Neural progenitor cell (in vitro differentiated cells): Measurements from ENCODE around the gene PRF1. TPM values are rescaled to one million over a fixed set of nuclear protein-coding genes. Genes with fewer than 3 reads are reported as not detected.

ENCODE experiments used
- DNase-seq: peaks from one replicate; pipeline ENCODE4 v3.0.0-alpha.2; 2016; ENCODE audit warnings: low spot score
- H2AFZ ChIP-seq: fragments of 200-600 bp; sonication (generic); replicated peaks from 2 replicates; pipeline ENCODE4 v1.6.1; 2016; ENCODE audit warnings: antibody characterized with exemption
- H3F3A ChIP-seq: fragments of 200-600 bp; sonication (generic); 2 replicates; pipeline ENCODE4 v1.6.1; 2016; ENCODE audit warnings: antibody characterized with exemption, low read depth
- H3K27ac ChIP-seq: fragments of 200-600 bp; sonication (generic); 2 replicates; pipeline ENCODE4 v1.5.1; 2016; ENCODE audit warnings: mild to moderate bottlenecking
- H3K27me3 ChIP-seq: fragments of 200-600 bp; sonication (generic); 2 replicates; pipeline ENCODE4 v1.6.1; 2016; ENCODE audit warnings: mild to moderate bottlenecking, moderate library complexity
- H3K36me3 ChIP-seq: fragments of 200-600 bp; sonication (generic); 2 replicates; pipeline ENCODE4 v1.5.1; 2016
- H3K4me1 ChIP-seq: fragments of 200-600 bp; sonication (generic); 2 replicates; pipeline ENCODE4 v1.6.1; 2016; ENCODE audit warnings: mixed run types
- H3K4me2 ChIP-seq: fragments of 200-600 bp; sonication (generic); 2 replicates; pipeline ENCODE4 v1.6.1; 2016
- H3K4me3 ChIP-seq: fragments of 200-600 bp; sonication (generic); 2 replicates; pipeline ENCODE4 v1.5.1; 2016
- H3K79me2 ChIP-seq: fragments of 200-600 bp; sonication (generic); 2 replicates; pipeline ENCODE4 v1.6.1; 2016; ENCODE audit warnings: low read depth
- H3K9ac ChIP-seq: fragments of 200-600 bp; sonication (generic); 2 replicates; pipeline ENCODE4 v1.6.1; 2016
- H3K9me3 ChIP-seq: fragments of 200-600 bp; sonication (generic); 2 replicates; pipeline ENCODE4 v1.5.1; 2016; ENCODE audit warnings: low read depth
- H4K20me1 ChIP-seq: fragments of 200-600 bp; sonication (generic); 2 replicates; pipeline ENCODE4 v1.6.1; 2016; ENCODE audit warnings: low read depth
- H3K27ac Mint-ChIP-seq: 3 replicates; pipeline ENCODE4 v1.8.0; 2021; ENCODE audit warnings: mixed read lengths
- H3K27me3 Mint-ChIP-seq: 2 replicates; pipeline ENCODE4 v1.8.0; 2022; ENCODE audit warnings: low read depth, mild to moderate bottlenecking, inconsistent platforms, moderate library complexity, mixed read lengths; ENCODE audit not compliant: insufficient read depth
- H3K36me3 Mint-ChIP-seq: 3 replicates; pipeline ENCODE4 v1.8.0; 2021; ENCODE audit warnings: mixed read lengths
- H3K4me1 Mint-ChIP-seq: 3 replicates; pipeline ENCODE4 v1.8.0; 2021; ENCODE audit warnings: mixed read lengths
- H3K4me3 Mint-ChIP-seq: 3 replicates; pipeline ENCODE4 v1.8.0; 2021; ENCODE audit warnings: mild to moderate bottlenecking, moderate library complexity, mixed read lengths
- H3K9me3 Mint-ChIP-seq: 3 replicates; pipeline ENCODE4 v1.8.0; 2020; ENCODE audit warnings: mixed read lengths
- CTCF ChIP-seq: fragments of 200-600 bp; sonication (generic); IDR thresholded peaks from 2 replicates; pipeline ENCODE4 v1.5.1; 2017; ENCODE audit warnings: antibody characterized with exemption, mild to moderate bottlenecking
- EZH2 ChIP-seq: fragments of 200-600 bp; sonication (generic); IDR thresholded peaks from 2 replicates; pipeline ENCODE4 v1.6.1; 2017; ENCODE audit warnings: antibody characterized with exemption, mild to moderate bottlenecking, moderate library complexity
- EZH2phosphoT487 ChIP-seq: fragments of 200-600 bp; sonication (generic); IDR thresholded peaks from 2 replicates; pipeline ENCODE4 v1.6.1; 2017; ENCODE audit warnings: antibody characterized with exemption
- total RNA-seq: library from RNA; depleted of rRNA; stranded (reverse); fragments of >200 nt; gene quantifications from 2 replicates; pipeline ENCODE4 v1.2.3, GENCODE V29; 2015; ENCODE audit warnings: low replicate concordance

The PRF1 gene
- total RNA-seq, 1 donor from 2014 or later: not detected

DNA sequence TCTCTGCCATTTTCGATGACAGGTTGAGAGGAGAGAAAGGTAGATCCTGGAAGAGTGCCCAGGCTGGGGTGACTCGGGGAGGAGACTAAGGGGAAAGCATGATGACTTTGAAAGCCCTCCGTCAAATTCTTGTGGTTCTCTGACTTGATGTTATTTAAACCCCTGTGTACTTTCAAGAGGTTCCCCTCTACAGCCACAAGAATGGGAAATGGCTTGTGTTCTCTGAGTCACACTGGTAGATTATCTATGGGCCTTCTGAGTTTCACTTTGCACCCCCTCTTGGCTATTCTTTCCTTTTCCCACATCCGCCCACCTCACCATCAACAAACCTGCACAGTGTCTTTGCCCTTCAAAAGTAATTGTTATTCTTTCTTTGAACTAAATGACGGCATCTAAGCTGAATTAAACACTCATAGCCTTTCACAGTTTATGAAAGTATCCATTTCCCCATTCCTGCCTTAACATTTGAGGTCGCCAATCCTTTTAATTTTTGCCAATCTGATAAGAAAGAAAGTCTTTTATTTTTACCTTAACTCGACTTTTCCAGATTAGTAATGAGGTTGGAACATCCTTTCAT, 24.1 kb downstream of the PRF1 start:
- Histone ChIP-seq H3K36me3 (no peaks in the 10 kb centered on the region), H3F3A (no peaks in the 10 kb centered on the region), H3K9me3 (no peaks in the 10 kb centered on the region), H2AFZ (no peak overlapping the region), H3K27me3 (no peaks in the 10 kb centered on the region), H4K20me1 (no peaks in the 10 kb centered on the region), H3K4me2 (no peak overlapping the region), H3K4me1 (peaks cover 10% of the 10 kb centered on the region), H3K4me3 (no peak overlapping the region), H3K27ac (no peak overlapping the region), H3K9ac (no peak overlapping the region), H3K79me2 (no peaks in the 10 kb centered on the region)
- peaks cover 12% of the 10 kb centered on the region for H3K4me1 Mint-ChIP-seq
- no peak overlapping the region for H3K27ac Mint-ChIP-seq
- no peaks in the 10 kb centered on the region for H3K9me3 Mint-ChIP-seq
- TF ChIP-seq EZH2phosphoT487: no peak
- TF ChIP-seq EZH2: no peak
- TF ChIP-seq CTCF: no peak
- DNase-seq: no peak
- no peaks in the 10 kb centered on the region for H3K36me3 Mint-ChIP-seq
- H3K27me3 Mint-ChIP-seq: peaks cover 2% of the 10 kb centered on the region
- no peak overlapping the region for H3K4me3 Mint-ChIP-seq

DNA sequence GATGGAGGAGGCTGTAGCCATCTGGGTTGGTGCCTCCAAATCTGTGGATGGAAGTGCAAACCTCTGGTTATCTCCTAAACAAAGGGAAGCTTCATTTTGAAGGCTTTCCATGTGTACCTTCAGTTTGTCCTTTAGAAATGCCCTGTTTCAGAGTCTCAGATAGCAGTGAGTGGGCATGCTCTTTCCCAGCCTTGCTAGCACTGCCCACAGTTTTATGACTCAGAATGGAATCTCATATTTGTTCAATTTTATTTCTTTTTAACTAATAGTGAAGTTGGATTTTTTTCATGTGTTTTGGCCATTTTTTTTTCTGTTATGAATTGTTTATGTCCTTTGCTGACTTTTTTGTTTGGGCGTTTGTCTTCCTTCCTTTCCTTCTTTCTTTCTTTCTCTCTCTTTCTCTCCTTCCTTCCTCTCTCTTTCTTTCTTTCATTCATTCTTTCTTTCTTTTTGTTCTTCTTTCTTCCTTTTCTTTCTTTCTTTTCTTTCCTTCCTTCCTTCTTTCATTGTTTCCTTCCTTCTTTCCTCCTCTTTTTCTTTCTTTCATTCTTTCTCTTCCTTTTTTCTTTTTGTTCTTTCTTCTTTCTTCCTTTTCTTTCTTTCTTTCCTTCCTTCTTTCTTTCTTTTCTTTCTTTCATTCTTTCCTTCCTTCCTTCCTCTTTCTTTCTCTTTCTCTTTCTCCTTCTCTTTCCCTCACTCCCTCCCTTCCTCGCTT, 25.6 kb downstream of the PRF1 start:
- Histone ChIP-seq H3K79me2 (no peaks in the 10 kb centered on the region), H3K4me3 (no peak overlapping the region), H3K27me3 (no peaks in the 10 kb centered on the region), H2AFZ (no peak overlapping the region), H3K36me3 (no peaks in the 10 kb centered on the region), H4K20me1 (no peaks in the 10 kb centered on the region), H3K27ac (no peak overlapping the region), H3K9me3 (no peaks in the 10 kb centered on the region), H3K4me1 (no peaks in the 10 kb centered on the region), H3K9ac (no peak overlapping the region), H3K4me2 (no peak overlapping the region), H3F3A (no peaks in the 10 kb centered on the region)
- no peak overlapping the region for H3K27ac Mint-ChIP-seq
- H3K4me1 Mint-ChIP-seq: peaks cover 8% of the 10 kb centered on the region
- H3K36me3 Mint-ChIP-seq: no peaks in the 10 kb centered on the region
- no peak for TF ChIP-seq EZH2phosphoT487
- TF ChIP-seq EZH2: no peak
- no peak for TF ChIP-seq CTCF
- DNase-seq: no peak
- H3K4me3 Mint-ChIP-seq: no peak overlapping the region
- peaks cover 2% of the 10 kb centered on the region for H3K27me3 Mint-ChIP-seq
- no peaks in the 10 kb centered on the region for H3K9me3 Mint-ChIP-seq

DNA sequence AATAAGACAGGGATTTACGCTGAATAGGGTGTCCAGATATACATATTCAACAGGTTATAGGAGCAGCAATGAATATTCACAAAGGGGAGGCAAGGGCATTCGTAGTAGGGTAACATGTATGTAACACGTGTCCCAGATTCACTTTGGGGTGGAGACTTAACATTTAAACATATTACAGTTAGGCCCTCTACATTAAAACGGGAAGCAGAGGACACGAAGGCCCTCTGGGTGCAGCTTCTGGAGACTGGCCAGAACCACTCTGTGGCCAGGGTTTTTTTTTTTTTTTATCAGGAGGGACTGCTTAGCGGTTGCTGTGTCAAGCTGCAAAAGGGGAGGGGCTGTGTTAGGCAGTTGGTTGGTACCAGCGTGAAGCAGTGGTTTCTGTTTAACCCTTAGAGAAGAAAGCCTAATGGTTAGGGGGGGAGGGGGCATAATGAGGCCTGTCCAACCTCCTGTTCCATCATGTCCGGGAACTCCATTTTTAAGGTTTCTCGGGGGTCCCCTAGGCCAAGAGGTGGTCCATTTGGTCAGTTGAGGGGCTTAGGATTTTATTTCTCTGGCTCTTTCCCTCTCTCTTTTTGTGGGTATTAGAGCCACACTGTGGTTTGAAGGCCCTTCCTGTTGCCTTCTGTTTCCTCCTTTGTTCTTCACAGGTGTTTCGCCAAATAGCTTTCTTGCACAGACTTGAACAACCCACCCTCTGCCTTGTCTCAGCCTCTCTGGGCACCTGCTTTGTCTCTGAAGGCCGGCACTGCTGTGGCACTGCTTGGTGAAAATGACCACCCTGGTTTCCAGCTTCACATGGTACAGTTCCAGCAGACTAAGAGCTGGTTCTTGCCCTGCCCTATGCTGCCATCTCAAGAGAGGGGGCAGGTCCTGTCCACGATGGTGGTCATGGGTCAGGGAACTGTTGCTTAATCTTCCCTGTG, 26.4 kb downstream of the PRF1 start:
- Histone ChIP-seq H3K4me3 (no peak overlapping the region), H3K4me1 (no peaks in the 10 kb centered on the region), H3K79me2 (no peaks in the 10 kb centered on the region), H3F3A (no peaks in the 10 kb centered on the region), H4K20me1 (no peaks in the 10 kb centered on the region), H3K4me2 (no peak overlapping the region), H2AFZ (no peak overlapping the region), H3K27ac (no peak overlapping the region), H3K36me3 (no peaks in the 10 kb centered on the region), H3K9me3 (no peaks in the 10 kb centered on the region), H3K9ac (no peak overlapping the region), H3K27me3 (no peaks in the 10 kb centered on the region)
- Mint-ChIP-seq H3K4me1 (peaks cover 8% of the 10 kb centered on the region), H3K36me3 (no peaks in the 10 kb centered on the region), H3K4me3 (no peak overlapping the region), H3K9me3 (no peaks in the 10 kb centered on the region), H3K27me3 (peaks cover 2% of the 10 kb centered on the region), H3K27ac (no peak overlapping the region)
- no peak for DNase-seq
- TF ChIP-seq EZH2: no peak
- no peak for TF ChIP-seq EZH2phosphoT487
- TF ChIP-seq CTCF: no peak
